ENCODE measurements around the gene PDE3B. TPM values are rescaled to one million over a fixed set of nuclear protein-coding genes. Genes with fewer than 3 reads are reported as not detected.

The PDE3B gene
- total and polyA plus RNA-seq, 9 of the 15 experiments (the other 6 are each of a cell fraction or from before 2014, with no cell fraction given): 2.3 to 22.5 (median 12.2) TPM

DNA sequence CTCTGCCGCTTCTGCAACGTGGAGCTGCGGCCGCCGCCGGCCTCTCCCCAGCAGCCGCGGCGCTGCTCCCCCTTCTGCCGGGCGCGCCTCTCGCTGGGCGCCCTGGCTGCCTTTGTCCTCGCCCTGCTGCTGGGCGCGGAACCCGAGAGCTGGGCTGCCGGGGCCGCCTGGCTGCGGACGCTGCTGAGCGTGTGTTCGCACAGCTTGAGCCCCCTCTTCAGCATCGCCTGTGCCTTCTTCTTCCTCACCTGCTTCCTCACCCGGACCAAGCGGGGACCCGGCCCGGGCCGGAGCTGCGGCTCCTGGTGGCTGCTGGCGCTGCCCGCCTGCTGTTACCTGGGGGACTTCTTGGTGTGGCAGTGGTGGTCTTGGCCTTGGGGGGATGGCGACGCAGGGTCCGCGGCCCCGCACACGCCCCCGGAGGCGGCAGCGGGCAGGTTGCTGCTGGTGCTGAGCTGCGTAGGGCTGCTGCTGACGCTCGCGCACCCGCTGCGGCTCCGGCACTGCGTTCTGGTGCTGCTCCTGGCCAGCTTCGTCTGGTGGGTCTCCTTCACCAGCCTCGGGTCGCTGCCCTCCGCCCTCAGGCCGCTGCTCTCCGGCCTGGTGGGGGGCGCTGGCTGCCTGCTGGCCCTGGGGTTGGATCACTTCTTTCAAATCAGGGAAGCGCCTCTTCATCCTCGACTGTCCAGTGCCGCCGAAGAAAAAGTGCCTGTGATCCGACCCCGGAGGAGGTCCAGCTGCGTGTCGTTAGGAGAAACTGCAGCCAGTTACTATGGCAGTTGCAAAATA is 816 bp downstream of the PDE3B start (continued):
- TF ChIP-seq ZNF408 (CRISPR knock-in tag; IDR thresholded peaks at IDR 0.05; ENCODE audit: low read depth): no peak
- TF ChIP-seq, protein P1, sequence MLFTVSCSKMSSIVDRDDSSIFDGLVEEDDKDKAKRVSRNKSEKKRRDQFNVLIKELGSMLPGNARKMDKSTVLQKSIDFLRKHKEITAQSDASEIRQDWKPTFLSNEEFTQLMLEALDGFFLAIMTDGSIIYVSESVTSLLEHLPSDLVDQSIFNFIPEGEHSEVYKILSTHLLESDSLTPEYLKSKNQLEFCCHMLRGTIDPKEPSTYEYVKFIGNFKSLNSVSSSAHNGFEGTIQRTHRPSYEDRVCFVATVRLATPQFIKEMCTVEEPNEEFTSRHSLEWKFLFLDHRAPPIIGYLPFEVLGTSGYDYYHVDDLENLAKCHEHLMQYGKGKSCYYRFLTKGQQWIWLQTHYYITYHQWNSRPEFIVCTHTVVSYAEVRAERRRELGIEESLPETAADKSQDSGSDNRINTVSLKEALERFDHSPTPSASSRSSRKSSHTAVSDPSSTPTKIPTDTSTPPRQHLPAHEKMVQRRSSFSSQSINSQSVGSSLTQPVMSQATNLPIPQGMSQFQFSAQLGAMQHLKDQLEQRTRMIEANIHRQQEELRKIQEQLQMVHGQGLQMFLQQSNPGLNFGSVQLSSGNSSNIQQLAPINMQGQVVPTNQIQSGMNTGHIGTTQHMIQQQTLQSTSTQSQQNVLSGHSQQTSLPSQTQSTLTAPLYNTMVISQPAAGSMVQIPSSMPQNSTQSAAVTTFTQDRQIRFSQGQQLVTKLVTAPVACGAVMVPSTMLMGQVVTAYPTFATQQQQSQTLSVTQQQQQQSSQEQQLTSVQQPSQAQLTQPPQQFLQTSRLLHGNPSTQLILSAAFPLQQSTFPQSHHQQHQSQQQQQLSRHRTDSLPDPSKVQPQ (CRISPR knock-in tag; IDR thresholded peaks at IDR 0.05; ENCODE audit: borderline replicate concordance): no peak
- no peak for TF ChIP-seq MAFG (tag; conservative IDR thresholded peaks at IDR 0.05)
- TF ChIP-seq BRD4 (IDR thresholded peaks at IDR 0.05): no peak
- TF ChIP-seq RBM39 (optimal IDR thresholded peaks at IDR 0.05; ENCODE audit: low read depth, low read length): no peak
- TF ChIP-seq RBBP5 (IDR thresholded peaks at IDR 0.05; ENCODE audit: borderline replicate concordance, insufficient read depth, low read length, poor library complexity, severe bottlenecking): peak; percentile 85
- no peak for TF ChIP-seq RBM17 (IDR thresholded peaks at IDR 0.05; ENCODE audit: borderline replicate concordance, low read depth, low read length)
- no peak for TF ChIP-seq PHF21A (IDR thresholded peaks at IDR 0.05; ENCODE audit: borderline replicate concordance, low read depth)
- no peak for TF ChIP-seq ELF2 (CRISPR knock-in tag; IDR thresholded peaks at IDR 0.05)
- TF ChIP-seq, protein P2, sequence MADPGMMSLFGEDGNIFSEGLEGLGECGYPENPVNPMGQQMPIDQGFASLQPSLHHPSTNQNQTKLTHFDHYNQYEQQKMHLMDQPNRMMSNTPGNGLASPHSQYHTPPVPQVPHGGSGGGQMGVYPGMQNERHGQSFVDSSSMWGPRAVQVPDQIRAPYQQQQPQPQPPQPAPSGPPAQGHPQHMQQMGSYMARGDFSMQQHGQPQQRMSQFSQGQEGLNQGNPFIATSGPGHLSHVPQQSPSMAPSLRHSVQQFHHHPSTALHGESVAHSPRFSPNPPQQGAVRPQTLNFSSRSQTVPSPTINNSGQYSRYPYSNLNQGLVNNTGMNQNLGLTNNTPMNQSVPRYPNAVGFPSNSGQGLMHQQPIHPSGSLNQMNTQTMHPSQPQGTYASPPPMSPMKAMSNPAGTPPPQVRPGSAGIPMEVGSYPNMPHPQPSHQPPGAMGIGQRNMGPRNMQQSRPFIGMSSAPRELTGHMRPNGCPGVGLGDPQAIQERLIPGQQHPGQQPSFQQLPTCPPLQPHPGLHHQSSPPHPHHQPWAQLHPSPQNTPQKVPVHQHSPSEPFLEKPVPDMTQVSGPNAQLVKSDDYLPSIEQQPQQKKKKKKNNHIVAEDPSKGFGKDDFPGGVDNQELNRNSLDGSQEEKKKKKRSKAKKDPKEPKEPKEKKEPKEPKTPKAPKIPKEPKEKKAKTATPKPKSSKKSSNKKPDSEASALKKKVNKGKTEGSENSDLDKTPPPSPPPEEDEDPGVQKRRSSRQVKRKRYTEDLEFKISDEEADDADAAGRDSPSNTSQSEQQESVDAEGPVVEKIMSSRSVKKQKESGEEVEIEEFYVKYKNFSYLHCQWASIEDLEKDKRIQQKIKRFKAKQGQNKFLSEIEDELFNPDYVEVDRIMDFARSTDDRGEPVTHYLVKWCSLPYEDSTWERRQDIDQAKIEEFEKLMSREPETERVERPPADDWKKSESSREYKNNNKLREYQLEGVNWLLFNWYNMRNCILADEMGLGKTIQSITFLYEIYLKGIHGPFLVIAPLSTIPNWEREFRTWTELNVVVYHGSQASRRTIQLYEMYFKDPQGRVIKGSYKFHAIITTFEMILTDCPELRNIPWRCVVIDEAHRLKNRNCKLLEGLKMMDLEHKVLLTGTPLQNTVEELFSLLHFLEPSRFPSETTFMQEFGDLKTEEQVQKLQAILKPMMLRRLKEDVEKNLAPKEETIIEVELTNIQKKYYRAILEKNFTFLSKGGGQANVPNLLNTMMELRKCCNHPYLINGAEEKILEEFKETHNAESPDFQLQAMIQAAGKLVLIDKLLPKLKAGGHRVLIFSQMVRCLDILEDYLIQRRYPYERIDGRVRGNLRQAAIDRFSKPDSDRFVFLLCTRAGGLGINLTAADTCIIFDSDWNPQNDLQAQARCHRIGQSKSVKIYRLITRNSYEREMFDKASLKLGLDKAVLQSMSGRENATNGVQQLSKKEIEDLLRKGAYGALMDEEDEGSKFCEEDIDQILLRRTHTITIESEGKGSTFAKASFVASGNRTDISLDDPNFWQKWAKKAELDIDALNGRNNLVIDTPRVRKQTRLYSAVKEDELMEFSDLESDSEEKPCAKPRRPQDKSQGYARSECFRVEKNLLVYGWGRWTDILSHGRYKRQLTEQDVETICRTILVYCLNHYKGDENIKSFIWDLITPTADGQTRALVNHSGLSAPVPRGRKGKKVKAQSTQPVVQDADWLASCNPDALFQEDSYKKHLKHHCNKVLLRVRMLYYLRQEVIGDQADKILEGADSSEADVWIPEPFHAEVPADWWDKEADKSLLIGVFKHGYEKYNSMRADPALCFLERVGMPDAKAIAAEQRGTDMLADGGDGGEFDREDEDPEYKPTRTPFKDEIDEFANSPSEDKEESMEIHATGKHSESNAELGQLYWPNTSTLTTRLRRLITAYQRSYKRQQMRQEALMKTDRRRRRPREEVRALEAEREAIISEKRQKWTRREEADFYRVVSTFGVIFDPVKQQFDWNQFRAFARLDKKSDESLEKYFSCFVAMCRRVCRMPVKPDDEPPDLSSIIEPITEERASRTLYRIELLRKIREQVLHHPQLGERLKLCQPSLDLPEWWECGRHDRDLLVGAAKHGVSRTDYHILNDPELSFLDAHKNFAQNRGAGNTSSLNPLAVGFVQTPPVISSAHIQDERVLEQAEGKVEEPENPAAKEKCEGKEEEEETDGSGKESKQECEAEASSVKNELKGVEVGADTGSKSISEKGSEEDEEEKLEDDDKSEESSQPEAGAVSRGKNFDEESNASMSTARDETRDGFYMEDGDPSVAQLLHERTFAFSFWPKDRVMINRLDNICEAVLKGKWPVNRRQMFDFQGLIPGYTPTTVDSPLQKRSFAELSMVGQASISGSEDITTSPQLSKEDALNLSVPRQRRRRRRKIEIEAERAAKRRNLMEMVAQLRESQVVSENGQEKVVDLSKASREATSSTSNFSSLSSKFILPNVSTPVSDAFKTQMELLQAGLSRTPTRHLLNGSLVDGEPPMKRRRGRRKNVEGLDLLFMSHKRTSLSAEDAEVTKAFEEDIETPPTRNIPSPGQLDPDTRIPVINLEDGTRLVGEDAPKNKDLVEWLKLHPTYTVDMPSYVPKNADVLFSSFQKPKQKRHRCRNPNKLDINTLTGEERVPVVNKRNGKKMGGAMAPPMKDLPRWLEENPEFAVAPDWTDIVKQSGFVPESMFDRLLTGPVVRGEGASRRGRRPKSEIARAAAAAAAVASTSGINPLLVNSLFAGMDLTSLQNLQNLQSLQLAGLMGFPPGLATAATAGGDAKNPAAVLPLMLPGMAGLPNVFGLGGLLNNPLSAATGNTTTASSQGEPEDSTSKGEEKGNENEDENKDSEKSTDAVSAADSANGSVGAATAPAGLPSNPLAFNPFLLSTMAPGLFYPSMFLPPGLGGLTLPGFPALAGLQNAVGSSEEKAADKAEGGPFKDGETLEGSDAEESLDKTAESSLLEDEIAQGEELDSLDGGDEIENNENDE (IDR thresholded peaks at IDR 0.05; ENCODE audit: low read depth, low read length): no peak
- no peak for TF ChIP-seq HDAC2 (IDR thresholded peaks at IDR 0.05)
- TF ChIP-seq, protein P3, sequence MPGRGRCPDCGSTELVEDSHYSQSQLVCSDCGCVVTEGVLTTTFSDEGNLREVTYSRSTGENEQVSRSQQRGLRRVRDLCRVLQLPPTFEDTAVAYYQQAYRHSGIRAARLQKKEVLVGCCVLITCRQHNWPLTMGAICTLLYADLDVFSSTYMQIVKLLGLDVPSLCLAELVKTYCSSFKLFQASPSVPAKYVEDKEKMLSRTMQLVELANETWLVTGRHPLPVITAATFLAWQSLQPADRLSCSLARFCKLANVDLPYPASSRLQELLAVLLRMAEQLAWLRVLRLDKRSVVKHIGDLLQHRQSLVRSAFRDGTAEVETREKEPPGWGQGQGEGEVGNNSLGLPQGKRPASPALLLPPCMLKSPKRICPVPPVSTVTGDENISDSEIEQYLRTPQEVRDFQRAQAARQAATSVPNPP (IDR thresholded peaks at IDR 0.05; ENCODE audit: borderline replicate concordance, insufficient read depth, insufficient read length): no peak

Data from K562 (cell line).